Body of pancreas (tissue), 4 donors: ENCODE measurements around the gene KHK.
"Not testable (repeated sequence)": the region's sequence is repeated elsewhere in the genome, so short reads cannot be mapped to it uniquely, and the experiment has no call there.

ENCODE experiments used
- CTCF ChIP-seq, 7 experiments: fragments of 450-650 bp in 4 of 7; fragments of 200-600 bp in 3 of 7; sonication (generic) in 3 of 7; IDR thresholded peaks; one replicate each; pipeline ENCODE4 v1.5.1; 2016 to 2019; ENCODE audit warnings: antibody characterized with exemption in 7 of 7
- POLR2A ChIP-seq, 3 donors: fragments of 450-650 bp; IDR thresholded peaks; one replicate each; pipeline ENCODE4 v1.6.1; 2016; ENCODE audit warnings: antibody characterized with exemption in 3 of 3, mild to moderate bottlenecking in 2 of 3

- TF ChIP-seq CTCF, POLR2A (IDR thresholded peaks at IDR 0.05): not testable (repeated sequence)
Observed at GRCh38 chr2:27110603-27111352, 24.2 kb downstream of the KHK start.
